GM12864 (cell line): Measurements from ENCODE around the gene PAPPA.

Source experiments
- DNase-seq: peaks from one replicate; pipeline ENCODE4 v3.0.0-alpha.2; 2011; ENCODE audit warnings: low read depth
- H3K4me3 ChIP-seq: 2 replicates; pipeline ENCODE4 v1.5.1; 2011; ENCODE audit warnings: mild to moderate bottlenecking, low read depth, low read length, control low read depth
- TF ChIP-seq, protein P1 (sequence below): IDR thresholded peaks from 2 replicates; pipeline ENCODE4 v1.5.1; 2011; ENCODE audit warnings: low read depth, mild to moderate bottlenecking, moderate library complexity, low read length, control low read depth, inconsistent platforms; ENCODE audit errors: missing control alignments

Gene PAPPA

DNA sequence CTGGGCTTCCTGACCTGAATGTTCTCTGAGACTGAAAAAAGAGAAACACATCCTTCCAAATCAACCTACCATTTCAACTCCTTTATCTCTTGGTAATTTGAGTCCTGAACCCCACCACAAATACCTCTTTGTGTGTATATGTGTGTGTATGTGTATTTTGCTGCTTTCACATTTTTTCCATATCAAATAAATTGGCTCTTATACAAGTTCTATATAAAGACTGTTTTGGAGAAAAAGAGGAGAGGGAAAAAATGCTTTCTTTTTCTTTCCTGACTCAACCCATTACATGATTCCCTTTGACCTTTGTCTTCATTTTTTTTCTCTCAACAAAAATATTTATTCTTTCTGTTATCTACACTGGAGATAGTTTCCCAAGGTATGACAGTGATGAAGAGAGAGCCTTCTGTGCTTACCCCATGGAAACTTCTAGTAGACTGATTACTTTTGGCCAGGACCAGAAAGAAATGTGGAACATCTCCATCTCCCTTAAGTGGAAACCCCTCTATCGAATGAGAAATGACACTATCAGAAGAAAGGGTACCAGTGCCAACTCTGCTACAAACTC lies 85.3 kb downstream of the PAPPA start:
- TF ChIP-seq, protein P1, sequence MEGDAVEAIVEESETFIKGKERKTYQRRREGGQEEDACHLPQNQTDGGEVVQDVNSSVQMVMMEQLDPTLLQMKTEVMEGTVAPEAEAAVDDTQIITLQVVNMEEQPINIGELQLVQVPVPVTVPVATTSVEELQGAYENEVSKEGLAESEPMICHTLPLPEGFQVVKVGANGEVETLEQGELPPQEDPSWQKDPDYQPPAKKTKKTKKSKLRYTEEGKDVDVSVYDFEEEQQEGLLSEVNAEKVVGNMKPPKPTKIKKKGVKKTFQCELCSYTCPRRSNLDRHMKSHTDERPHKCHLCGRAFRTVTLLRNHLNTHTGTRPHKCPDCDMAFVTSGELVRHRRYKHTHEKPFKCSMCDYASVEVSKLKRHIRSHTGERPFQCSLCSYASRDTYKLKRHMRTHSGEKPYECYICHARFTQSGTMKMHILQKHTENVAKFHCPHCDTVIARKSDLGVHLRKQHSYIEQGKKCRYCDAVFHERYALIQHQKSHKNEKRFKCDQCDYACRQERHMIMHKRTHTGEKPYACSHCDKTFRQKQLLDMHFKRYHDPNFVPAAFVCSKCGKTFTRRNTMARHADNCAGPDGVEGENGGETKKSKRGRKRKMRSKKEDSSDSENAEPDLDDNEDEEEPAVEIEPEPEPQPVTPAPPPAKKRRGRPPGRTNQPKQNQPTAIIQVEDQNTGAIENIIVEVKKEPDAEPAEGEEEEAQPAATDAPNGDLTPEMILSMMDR = no peak
- no peak overlapping the region for H3K4me3 ChIP-seq
- DNase-seq = no peak

DNA sequence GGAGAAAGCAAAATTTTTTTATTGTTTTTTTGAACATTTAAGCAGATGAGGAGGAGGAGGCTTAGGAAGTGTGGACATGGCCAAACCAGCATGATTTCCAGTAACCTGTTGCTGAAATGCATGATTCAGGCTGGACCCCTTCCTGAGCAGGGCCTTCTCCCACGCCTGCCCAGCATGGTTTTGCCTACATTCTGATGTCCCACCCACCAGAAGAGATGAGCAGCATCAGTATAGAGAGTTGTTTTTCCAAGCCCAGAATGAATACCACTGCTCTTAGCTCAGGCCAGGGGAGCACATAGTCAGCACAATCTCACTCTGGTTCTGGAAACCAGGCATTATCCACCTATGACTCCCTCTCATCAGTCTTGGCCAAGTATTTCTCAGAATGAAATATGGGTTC lies 90.1 kb downstream of the PAPPA start:
- no peak for DNase-seq
- no peak overlapping the region for H3K4me3 ChIP-seq
- TF ChIP-seq, protein P1 = no peak

DNA sequence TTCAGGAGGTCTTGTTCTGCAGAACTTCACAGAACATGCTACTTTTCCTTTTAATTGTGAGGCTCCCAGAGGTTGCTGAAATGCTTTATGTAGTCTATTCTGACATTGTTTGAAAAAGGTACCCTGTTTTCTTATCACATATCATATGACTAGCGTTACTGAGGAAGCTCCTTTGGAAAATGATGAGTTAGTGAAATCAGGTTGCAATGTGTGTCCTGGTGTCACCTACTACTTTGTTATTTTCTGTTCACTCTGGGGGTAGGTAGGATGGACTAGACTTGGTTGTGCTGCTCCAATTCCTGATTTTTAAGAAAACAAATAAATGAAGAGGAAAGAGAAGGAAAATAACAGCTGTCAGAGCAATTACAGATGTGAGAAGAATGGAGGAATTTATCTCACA lies 93.7 kb downstream of the PAPPA start:
- H3K4me3 ChIP-seq = no peak overlapping the region
- TF ChIP-seq, protein P1 = no peak
- no peak for DNase-seq

DNA sequence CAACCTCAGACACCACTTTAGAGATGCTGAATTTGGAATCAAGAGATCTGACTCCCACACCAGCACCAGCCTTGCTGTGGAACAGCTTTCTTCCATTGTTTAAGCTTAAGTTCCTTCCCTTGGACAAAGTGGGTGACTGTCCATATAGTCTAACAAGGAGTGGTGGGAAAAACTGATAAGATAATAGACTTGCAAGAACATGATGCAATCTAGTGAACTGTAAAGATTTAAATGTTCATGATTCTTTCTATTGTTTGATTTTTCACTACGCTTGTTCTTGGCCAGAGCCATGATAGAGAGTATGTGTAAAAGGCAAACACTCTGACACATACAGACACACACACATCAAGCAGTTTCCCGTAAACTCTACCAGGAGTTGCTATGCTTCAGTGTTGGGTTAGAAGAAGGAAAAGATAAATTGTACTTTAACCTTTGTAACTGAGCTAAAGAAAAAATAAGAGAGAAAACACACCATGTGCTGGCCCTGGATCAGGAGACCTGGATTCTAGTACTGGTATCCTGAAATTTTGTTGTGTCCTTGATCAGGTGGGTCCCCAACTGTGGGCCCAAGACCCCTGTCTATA lies 94.3 kb downstream of the PAPPA start:
- DNase-seq = no peak
- TF ChIP-seq, protein P1 = no peak
- H3K4me3 ChIP-seq = no peak overlapping the region

DNA sequence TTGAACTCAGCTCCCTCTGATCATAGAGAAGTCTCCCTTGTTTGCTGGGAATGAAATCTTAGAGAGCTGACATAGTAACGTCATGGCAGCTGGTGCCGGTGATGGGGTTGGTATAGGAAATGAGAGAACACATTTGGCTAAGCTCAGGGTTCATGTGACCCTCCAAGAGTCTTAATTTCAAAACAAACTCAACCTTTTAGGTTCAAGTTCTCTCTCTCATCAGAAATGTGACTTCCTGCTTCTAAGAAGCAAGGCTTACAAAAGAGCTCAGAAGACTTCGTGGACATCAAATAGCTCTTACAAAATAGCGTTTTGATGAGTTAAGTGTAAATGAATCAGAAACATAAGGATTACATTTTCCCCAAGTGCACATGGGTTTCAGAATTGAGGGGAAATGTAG lies 97.3 kb downstream of the PAPPA start:
- H3K4me3 ChIP-seq = no peak overlapping the region
- TF ChIP-seq, protein P1 = no peak
- no peak for DNase-seq

DNA sequence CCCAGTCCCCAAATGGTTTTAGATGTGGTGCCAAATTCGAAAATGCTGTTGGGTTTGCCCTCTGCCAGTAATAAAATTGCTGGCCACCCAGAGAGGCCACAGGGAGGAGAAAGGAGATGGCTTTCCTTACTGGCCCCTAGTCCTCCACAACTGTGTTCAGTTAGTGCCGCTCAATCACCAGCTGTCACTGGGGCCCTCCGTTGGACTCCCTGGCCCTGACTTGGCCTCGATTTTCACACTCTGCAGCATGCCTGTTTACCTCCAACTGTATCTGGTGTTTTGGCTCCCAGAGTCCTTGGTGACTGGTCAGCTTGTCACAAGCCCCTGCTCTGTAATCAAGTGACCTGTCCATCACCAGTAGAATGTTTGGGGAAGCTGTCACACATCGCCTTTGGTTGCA lies 97.8 kb downstream of the PAPPA start:
- no peak overlapping the region for H3K4me3 ChIP-seq
- TF ChIP-seq, protein P1 = no peak
- DNase-seq = no peak

DNA sequence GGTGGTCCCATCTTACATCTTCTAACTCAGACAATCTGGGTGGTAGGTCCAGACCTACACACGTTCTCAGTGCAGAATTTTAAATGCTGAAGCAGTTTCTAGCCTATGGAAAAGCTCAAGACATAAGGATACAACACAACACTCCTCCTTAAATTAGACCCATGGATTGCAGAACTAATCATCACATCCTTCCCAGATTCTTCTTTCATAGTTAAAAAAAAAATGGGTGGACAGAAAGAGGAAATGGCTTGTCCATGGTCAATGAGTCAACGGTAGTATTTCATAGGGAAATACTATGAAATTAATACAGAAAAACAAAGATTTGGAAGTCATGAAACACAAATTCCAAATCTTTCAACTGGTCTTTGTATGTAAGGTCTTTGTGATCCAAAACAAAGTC lies 106.9 kb downstream of the PAPPA start:
- no peak for DNase-seq
- no peak overlapping the region for H3K4me3 ChIP-seq
- TF ChIP-seq, protein P1 = no peak
